HepG2 (cell line): Measurements from ENCODE around the gene TEAD1. TPM values are rescaled to one million over a fixed set of nuclear protein-coding genes. Genes with fewer than 3 reads are reported as not detected.

Experiments
- CREM ChIP-seq, 2 experiments: sonication (generic) in 1 of 2; formaldehyde crosslinking in 1 of 2; IDR thresholded peaks; 2 replicates each; pipeline versions ENCODE4 v1.4.0 to v1.6.1; 2016 to 2020; ENCODE audit warnings: antibody characterized with exemption in 1 of 2, mild to moderate bottlenecking in 1 of 2, missing genetic modification reagents in 1 of 2
- DNMT3B ChIP-seq: conservative IDR thresholded peaks from 2 replicates; pipeline ENCODE4 v1.6.1; 2016; ENCODE audit warnings: missing biosample characterization, control low read depth
- FOXO4 ChIP-seq: sonication (generic); formaldehyde crosslinking; conservative IDR thresholded peaks from 2 replicates; pipeline ENCODE4 v1.8.1; 2023; ENCODE audit warnings: missing genetic modification reagents
- FOXP1 ChIP-seq, 2 experiments: fragments of 450-650 bp in 1 of 2; IDR thresholded peaks; 2 replicates each; pipeline ENCODE4 v1.6.1; 2017 to 2018; ENCODE audit warnings: antibody characterized with exemption in 1 of 2
- GABPB1 ChIP-seq: IDR thresholded peaks from 2 replicates; pipeline ENCODE4 v1.6.1; 2016; ENCODE audit warnings: mild to moderate bottlenecking, missing genetic modification reagents, moderate library complexity, missing compliant biosample characterization
- GLI4 ChIP-seq: sonication (generic); formaldehyde crosslinking; IDR thresholded peaks from 2 replicates; pipeline ENCODE4 v1.5.1; 2020; ENCODE audit warnings: missing genetic modification reagents, mild to moderate bottlenecking, moderate library complexity, borderline replicate concordance
- HNF4A ChIP-seq: sonication (generic); formaldehyde crosslinking; IDR thresholded peaks from 2 replicates; pipeline ENCODE4 v1.4.0; 2020; ENCODE audit warnings: missing genetic modification reagents
- NFAT5 ChIP-seq: sonication (generic); formaldehyde crosslinking; IDR thresholded peaks from 2 replicates; pipeline ENCODE4 v1.4.0; 2020; ENCODE audit warnings: missing genetic modification reagents
- NR2F1 ChIP-seq, 2 experiments: fragments of 450-650 bp in 1 of 2; formaldehyde crosslinking in 1 of 2; IDR thresholded peaks; 2 replicates each; pipeline versions ENCODE4 v1.5.0 to v1.6.1; 2016 to 2020; ENCODE audit warnings: mild to moderate bottlenecking in 1 of 2, missing compliant biosample characterization in 1 of 2, missing genetic modification reagents in 1 of 2, moderate library complexity in 1 of 2
- POLR2G ChIP-seq: fragments of 200-400 bp; formaldehyde crosslinking; IDR thresholded peaks from 2 replicates; pipeline ENCODE4 v1.6.1; 2018; ENCODE audit warnings: mild to moderate bottlenecking, low read depth, low read length, moderate library complexity
- RAD51 ChIP-seq: fragments of 450-650 bp; IDR thresholded peaks from 2 replicates; pipeline ENCODE4 v1.6.1; 2016; ENCODE audit warnings: borderline replicate concordance
- SMARCE1 ChIP-seq: fragments of 450-650 bp; IDR thresholded peaks from 2 replicates; pipeline ENCODE4 v1.6.1; 2017; ENCODE audit warnings: borderline replicate concordance
- SOX6 ChIP-seq, 2 experiments: fragments of 450-650 bp in 1 of 2; sonication (generic) in 1 of 2; formaldehyde crosslinking in 1 of 2; IDR thresholded peaks; 2 replicates each; pipeline versions ENCODE4 v1.4.0 to v1.6.1; 2017 to 2020; ENCODE audit warnings: antibody characterized with exemption in 1 of 2, mild to moderate bottlenecking in 1 of 2, missing genetic modification reagents in 1 of 2
- ZBTB33 ChIP-seq: sonication (generic); formaldehyde crosslinking; IDR thresholded peaks from 2 replicates; pipeline ENCODE4 v1.4.0; 2020; ENCODE audit warnings: missing genetic modification reagents
- ZNF17 ChIP-seq: sonication (generic); formaldehyde crosslinking; IDR thresholded peaks from 2 replicates; pipeline ENCODE4 v1.5.0; 2020; ENCODE audit warnings: mild to moderate bottlenecking, missing genetic modification reagents
- ZNF414 ChIP-seq: sonication (generic); formaldehyde crosslinking; IDR thresholded peaks from 2 replicates; pipeline ENCODE4 v1.5.0; 2020; ENCODE audit warnings: missing genetic modification reagents
- ZNF441 ChIP-seq: sonication (generic); formaldehyde crosslinking; IDR thresholded peaks from 2 replicates; pipeline ENCODE4 v1.7.0; 2021; ENCODE audit warnings: missing genetic modification reagents, borderline replicate concordance
- ZNF543 ChIP-seq: sonication (generic); formaldehyde crosslinking; IDR thresholded peaks from 2 replicates; pipeline ENCODE4 v1.4.0; 2020; ENCODE audit warnings: mild to moderate bottlenecking, missing genetic modification reagents
- ZNF616 ChIP-seq: sonication (generic); formaldehyde crosslinking; IDR thresholded peaks from 2 replicates; pipeline ENCODE4 v1.5.0; 2020; ENCODE audit warnings: low read depth, mild to moderate bottlenecking, missing genetic modification reagents
- polyA plus RNA-seq, 8 experiments: library from polyadenylated mRNA; depleted of rRNA in 3 of 8; stranded (reverse) in 7 of 8; unstranded in 1 of 8; fragments of >200 nt; fragmentation: Illumina TruSeq in 4 of 8; extraction: Trizol in 4 of 8; gene quantifications; 2 replicates each; pipeline versions ENCODE4 v1.2.1 to v1.2.3, GENCODE V29; 2011 to 2016; ENCODE audit warnings: low read depth in 4 of 8, missing spikeins in 1 of 8, mixed read lengths in 1 of 8; ENCODE audit not compliant: insufficient read depth in 1 of 8
- total RNA-seq, 5 experiments: library from RNA; depleted of rRNA; stranded (reverse); fragments of >200 nt; fragmentation: Illumina TruSeq; extraction: Trizol; gene quantifications; 2 replicates each; pipeline ENCODE4 v1.2.3, GENCODE V29; 2016; ENCODE audit warnings: low read depth in 1 of 5

Gene TEAD1
- total and polyA plus RNA-seq, 2 of the 13 experiments (the other 11 are each of a cell fraction or from before 2014, with no cell fraction given): 20.1 to 30.5 TPM

- TF ChIP-seq ZBTB33 (CRISPR knock-in tag) (peak; percentile 67; the same call in 1 of the 2 replicates), ZNF17 (CRISPR knock-in tag) (no peak), NFAT5 (CRISPR knock-in tag) (no peak), ZNF441 (CRISPR knock-in tag) (peak; percentile 72; the same call in 1 of the 2 replicates), ZNF543 (no peak), SOX6 (IDR thresholded peaks at IDR 0.05) (no peak), SOX6 (CRISPR knock-in tag; IDR thresholded peaks at IDR 0.05) (peak; percentile 100), FOXO4 (CRISPR knock-in tag) (no peak), ZNF414 (peak; percentile 47; the same call in 1 of the 2 replicates), ZNF616 (CRISPR knock-in tag) (no peak), CREM (IDR thresholded peaks at IDR 0.05) (peak; percentile 73), CREM (CRISPR knock-in tag; IDR thresholded peaks at IDR 0.05) (no peak), RAD51 (no peak), HNF4A (CRISPR knock-in tag) (peak; percentile 82), NR2F1 (CRISPR knock-in tag; IDR thresholded peaks at IDR 0.05) (0 out of 4 replicates have a peak, but pooled peaks have one; percentile 9 to 26), DNMT3B (CRISPR knock-in tag) (no peak), SMARCE1 (no peak), GLI4 (CRISPR knock-in tag) (no peak), GABPB1 (CRISPR knock-in tag) (no peak), FOXP1 (IDR thresholded peaks at IDR 0.05) (0 out of 2 replicates have a peak, but pooled peaks have one; percentile 33), FOXP1 (CRISPR knock-in tag; IDR thresholded peaks at IDR 0.05) (peak; percentile 80), POLR2G (no peak)
Observed at GRCh38 chr11:12802418-12803085, 128.3 kb downstream of the TEAD1 start (continued).
